SHP77 (cell line): ENCODE measurements around the gene LAPTM4A.
"Not testable (repeated sequence)": the region's sequence is repeated elsewhere in the genome, so short reads cannot be mapped to it uniquely, and the experiment has no call there.

ENCODE experiments used
- DNase-seq, 2 experiments: peaks; one replicate each; lab custom pipeline; 2025; lab: John Stamatoyannopoulos, UW

Gene LAPTM4A

DNA sequence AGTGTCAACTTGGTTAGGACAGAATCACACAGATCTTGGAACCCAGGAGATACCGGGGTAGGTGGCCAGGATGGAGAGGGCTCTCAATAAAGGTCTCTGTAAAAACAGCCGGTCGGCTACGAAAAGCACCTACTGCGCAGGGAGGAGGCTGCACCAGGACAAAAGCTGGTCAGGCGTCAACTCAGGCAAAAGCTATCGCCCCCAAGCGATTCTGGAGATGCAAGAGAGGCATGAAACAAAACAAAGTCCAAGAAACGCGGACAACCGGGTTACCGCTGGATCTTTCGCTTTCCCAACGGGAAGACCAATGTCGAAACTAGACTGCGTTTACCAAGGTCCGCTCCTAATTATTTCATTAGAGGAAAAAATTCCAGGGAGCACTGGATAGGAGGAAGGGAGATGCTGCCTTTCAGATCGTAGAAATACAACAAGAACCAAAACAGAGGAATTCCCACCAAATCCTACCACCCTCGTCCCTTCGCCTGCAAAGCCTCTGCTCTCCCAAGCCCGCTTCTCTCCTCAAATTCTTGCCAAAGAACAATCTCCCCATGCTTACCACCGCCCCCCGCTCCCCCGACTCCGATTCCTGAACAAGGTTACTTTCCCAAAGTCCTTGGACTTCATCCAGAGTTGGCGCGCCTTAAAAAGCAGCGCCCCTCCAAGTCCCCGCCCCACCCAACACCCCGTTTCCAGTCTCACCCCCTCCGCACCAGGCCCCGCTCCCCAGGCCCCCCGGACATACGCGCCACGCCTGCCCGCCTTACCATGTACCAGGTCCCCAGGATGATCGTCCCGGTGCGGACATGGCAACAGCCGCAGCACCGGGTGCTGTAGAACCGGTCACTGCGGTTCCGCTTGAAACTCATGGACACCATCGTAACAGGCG lies 539 bp downstream of the LAPTM4A start:
- DNase-seq: peak; percentile 17 to 65

DNA sequence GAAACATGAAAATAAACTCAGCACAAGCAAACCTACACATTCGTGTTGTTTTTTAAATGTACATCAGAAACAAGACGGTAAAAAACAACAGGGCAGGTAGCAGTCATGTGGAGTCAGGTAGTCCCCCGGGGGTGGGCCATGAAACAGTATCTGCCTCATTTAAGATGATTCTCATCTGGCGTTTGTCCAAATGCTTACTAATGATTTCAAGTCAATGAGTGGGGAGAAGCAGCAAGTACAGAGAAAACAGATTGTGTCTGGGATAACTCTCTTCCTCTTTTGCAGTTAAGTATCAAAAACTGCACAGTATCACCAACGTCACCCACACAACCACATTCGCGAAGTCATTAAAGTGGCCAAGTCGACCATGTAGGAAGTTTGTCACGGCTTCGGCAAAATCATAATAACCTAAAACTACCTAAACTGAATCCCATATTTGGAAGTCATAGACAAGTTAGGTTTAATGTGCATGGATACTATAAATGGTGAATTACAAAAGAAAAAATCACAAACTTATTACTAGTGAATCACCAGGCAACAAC lies 1.3 kb downstream of the LAPTM4A start:
- peak in 1 of 2 experiments; percentile 7 for DNase-seq

DNA sequence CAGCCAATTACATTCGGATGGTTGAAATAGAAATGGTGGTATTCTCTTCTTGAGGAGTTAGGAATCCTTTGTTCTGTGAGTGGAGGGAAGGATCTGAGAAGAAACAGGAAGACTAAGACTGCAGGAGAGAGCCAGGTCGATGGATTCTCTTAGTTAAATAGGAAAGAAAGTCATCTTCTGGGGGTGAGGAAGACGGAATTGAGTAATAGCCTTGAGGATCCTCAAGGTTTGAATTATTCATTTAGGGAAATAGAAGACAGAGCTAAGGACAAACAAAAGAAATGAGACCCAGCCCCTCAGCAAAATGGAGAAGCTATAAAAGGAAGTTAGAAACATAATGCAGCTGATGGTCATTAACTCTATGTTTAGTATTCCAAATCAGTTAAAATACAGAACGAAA lies 1.8 kb downstream of the LAPTM4A start:
- DNase-seq: no peak

DNA sequence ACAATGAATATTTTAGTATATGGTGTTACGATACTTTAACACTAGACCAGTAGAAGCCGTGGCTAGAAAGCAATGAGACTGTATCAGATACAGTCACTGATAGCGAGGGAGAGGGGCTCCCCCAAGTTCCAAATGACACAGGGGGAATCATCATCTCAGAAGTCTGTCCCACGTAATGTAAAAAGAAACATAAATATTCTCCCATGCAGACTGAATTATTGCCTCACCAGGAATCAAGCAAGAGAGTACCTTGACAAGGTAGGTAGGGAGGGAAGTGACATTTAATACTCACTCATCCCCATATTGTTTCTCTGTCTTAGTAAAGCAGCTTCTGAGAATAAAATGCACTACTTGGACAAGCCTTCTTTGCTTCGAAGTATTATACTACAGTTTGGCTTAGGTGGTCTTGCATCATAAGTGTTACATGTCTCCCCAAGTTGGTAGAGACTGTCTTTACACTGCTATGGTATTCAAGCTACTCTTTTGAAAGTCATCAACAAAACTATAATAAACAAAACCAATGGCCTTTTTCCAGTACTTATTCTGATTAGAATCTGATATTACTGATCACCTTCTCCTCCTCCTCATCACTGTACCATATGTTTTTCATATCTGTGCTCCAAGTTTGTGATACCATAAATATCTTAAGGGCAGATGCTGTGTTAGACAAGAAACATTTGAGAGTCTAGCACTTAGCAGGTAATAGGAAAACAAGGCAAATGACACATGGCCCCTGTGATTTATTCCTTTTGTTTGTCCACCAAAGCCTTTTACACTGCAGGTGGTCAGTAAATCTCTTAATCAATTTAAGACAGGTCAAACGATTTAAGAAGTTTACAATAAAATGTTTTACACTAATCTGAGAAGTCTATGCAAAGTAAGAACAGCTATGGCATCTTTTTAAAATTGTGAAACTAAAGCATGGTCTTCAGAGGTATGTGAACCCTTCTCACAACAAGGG lies 2.7 kb downstream of the LAPTM4A start:
- no peak for DNase-seq

GRCh38 chr2:20045712-20046292 lies 5.6 kb downstream of the LAPTM4A start:
- DNase-seq: not testable (repeated sequence)

DNA sequence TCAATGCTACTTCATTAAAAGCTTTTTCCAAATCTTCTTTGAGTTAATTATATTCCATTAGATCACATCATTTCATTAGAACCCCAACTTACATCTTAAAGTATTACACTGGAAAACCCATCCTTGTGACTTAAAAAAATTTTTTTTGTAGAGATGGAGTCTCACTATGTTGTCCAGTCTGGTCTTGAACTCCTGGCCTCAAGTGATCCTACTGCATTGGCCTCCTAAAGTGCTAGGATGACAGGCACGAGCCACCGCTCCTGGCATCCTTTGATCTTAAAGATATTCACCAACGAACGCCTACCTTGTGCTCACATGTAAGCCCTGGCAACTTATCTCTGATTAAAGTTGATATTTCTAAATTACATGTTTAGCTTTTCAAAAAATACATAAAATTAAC lies 6.7 kb downstream of the LAPTM4A start:
- no peak for DNase-seq

DNA sequence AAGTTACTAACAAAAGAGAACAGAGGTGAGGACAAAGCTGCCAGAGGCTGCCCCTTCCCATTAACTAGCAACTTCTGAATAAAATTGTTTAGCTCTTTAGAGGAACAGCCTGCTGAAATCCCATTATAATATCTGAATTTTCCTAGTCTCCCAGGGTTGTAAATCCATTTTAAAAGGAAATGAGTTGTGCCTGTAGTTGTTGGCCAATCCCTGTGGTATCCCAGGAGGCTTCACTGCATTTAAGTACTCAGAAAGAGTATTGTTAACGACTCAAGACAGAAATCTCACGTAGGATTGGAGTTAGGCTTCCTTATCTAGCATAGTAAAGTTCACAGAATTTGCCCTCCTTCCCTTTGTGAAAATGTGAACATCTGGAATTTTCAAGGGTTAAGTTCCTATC lies 8.9 kb downstream of the LAPTM4A start:
- no peak for DNase-seq

DNA sequence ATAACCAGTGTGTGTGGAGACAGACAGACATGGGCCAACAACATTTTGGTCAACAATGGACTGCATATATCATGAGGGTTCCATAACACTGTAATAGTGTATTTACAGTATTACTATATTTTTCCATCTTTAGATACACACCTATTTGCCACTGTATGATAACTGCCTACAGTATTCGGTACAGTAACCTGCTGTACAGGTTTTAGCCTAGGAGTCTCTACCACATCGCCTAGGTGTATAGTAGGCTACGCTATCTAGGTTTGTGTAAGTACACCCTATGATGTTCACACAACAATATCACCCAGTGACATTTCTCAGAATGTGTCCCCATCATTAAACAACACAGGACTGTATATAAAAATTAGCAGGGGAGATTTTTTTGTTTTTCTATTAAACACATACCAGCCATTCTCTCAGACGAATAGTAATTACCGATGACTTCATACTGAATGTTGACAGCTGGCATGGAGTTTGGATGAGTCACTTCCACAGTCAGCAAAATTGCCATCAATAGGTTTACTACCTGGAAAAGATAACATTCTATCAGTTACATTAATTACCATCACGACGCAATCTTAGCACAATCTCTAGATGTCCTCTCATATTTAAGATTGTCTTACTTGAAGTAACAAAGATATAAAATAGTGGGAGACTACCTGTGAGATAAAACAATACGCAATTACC lies 10.8 kb downstream of the LAPTM4A start:
- no peak for DNase-seq

DNA sequence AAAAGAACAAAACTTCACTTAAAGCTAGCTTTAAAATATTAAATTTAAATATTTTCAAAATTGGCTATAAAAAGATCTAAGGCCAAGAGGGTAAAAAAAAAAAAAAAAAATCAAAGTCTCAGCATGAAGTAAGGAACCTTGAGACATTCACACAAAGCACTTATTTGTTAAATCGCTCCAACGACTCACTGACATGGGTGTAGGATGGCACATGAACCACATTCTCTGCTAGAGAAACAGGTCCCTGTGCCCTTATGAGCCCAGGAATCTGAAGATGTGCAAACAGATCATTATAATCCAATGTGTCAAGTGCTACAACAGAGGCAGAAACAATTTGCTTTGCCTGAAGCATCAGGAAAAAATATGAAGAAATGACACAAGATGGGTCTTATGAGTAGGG lies 13.8 kb downstream of the LAPTM4A start:
- no peak for DNase-seq

DNA sequence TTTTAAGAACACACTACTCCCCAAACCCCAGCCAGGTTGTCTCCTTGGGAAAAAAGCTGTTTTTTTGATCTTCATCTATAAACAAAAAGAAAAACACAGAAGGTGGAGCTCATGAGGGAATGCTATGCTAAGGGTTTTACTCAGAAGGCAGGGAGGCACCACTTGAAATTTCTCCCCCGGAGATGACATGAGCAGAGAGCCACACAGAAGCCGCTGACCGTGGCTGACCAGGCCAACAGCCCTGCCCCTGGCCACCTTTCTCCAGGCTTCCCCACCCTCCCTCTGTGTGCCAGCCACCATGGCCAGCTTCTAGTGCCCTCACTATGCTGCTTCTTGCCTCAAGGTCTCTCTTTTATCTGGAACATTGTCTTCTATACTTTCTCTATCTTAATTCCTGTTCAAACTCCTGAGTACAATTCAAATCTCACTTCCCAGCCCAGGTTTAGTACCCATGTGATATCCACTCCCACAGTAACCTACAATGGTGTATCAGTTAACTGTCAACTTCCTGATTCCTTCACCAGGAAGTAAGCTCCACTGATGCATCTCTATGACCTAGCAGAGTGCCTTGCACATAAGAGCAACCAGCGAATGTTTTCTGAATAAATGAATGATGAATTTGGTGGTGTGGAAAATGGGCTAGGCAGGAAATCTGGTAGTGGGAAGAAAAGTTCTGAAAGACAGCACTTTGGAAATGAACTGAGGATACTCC lies 15.3 kb downstream of the LAPTM4A start:
- no peak for DNase-seq

DNA sequence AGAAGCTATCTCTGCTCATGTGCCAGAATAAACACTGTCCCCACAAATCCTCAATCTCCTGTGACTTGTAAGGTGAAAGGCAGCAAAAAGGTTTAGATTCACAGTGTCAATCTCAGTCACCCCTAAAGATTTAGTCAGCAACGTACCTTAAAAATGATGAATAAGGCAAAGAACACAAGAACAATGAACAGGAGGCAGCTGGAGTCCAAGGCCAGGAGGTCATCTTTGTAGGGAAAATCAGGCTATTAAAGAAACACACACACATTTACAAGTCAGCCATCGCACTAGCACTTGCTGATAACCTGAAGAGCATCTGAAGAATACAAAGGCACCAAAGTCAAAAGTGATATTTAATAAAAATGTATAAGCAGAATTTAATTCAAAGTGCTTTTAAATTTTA lies 16.6 kb downstream of the LAPTM4A start:
- DNase-seq: no peak

- no peak for DNase-seq
These were observed 17.2 kb downstream of the LAPTM4A start for GRCh38 chr2:20034218-20034617.

- no peak for DNase-seq
These were observed 18.1 kb downstream of the LAPTM4A start for GRCh38 chr2:20033322-20033721.

GRCh38 chr2:20030224-20030623 lies 21.2 kb downstream of the LAPTM4A start:
- DNase-seq: no peak

GRCh38 chr2:20027705-20028434 lies 23.6 kb downstream of the LAPTM4A start:
- no peak for DNase-seq

DNA sequence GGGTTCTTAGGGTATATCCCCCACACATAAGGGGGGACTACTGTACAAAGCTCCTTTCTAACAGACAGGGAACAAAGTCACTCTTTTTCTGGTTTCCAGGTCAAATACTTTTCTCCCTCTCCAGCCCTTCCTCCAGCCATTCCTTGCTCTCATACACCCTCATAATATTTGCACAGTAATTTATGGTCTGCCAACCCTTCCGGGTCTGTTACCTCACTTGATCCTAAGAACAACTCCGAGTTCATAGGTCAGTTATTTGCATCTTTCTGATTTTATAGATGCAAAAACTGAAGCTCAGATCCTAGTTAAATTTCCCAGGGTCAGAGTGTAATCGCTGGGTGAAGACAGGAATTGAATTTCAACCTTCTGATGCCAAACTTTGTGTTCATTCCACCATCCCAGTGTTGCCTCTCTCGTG lies 24.2 kb downstream of the LAPTM4A start:
- DNase-seq: no peak

GRCh38 chr2:20025065-20025786 lies 26.2 kb downstream of the LAPTM4A start:
- DNase-seq: no peak

GRCh38 chr2:20023688-20024087 lies 27.7 kb downstream of the LAPTM4A start:
- DNase-seq: no peak

DNA sequence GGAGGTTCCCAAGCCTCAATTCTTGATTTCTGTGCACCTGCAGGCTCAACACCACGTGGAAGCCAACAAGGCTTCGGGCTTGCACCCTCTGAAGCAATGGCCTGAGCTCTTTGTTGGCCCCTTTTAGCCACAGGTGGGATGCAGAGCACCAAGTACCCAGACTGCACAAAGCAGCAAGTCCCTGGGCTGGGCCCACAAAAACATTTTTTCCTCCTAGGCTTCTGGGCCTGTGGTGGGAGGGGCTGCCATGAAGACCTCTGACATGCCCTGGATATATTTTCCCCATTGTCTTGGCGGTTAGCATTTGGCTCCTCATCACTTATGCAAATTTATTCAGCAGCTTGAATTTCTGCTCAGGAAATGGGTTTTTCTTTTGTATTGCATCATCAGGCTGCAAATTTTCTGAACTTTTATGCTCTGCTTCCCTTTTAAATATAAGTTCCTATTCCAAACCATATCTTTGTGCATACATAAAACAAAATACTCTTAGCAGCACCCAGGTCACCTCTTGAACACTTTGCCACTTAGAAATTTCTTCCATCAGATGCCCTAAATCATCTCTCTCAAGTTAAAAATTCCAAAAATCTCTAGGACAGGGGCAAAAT lies 29.9 kb downstream of the LAPTM4A start:
- no peak for DNase-seq
